ENCODE results near the gene LEKR1.

DNA sequence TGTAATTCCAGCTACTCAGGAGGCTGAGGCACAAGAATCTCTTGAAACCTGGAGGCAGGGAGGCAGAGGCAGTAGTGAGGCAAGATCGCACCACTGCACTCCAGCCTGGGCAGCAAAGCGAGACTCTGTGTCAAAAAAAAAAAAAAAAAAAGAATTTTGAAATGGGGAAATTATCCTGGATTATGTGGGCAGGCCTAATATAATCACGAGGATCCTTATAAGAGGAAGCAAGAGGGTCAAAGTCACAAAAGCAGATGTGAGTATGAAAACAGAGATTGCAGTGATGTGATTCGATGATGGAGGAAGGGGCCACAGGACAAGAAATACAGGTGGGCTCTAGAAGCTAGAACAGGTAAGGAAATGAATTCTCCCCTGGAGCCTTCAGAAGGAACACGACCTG is 159.6 kb downstream of the LEKR1 start:
- no peak for TF ChIP-seq EZH2 (IDR thresholded peaks at IDR 0.05; ENCODE audit: borderline replicate concordance, insufficient read depth, low read depth, low read length, poor library complexity, severe bottlenecking)
- TF ChIP-seq, protein P1, sequence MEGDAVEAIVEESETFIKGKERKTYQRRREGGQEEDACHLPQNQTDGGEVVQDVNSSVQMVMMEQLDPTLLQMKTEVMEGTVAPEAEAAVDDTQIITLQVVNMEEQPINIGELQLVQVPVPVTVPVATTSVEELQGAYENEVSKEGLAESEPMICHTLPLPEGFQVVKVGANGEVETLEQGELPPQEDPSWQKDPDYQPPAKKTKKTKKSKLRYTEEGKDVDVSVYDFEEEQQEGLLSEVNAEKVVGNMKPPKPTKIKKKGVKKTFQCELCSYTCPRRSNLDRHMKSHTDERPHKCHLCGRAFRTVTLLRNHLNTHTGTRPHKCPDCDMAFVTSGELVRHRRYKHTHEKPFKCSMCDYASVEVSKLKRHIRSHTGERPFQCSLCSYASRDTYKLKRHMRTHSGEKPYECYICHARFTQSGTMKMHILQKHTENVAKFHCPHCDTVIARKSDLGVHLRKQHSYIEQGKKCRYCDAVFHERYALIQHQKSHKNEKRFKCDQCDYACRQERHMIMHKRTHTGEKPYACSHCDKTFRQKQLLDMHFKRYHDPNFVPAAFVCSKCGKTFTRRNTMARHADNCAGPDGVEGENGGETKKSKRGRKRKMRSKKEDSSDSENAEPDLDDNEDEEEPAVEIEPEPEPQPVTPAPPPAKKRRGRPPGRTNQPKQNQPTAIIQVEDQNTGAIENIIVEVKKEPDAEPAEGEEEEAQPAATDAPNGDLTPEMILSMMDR (IDR thresholded peaks at IDR 0.05): no peak
